Panc1 (cell line): ENCODE results near the gene SLC13A1. TPM values are rescaled to one million over a fixed set of nuclear protein-coding genes. Genes with fewer than 3 reads are reported as not detected.

Source experiments
- ATAC-seq: fragments of 200-7000 bp; cut with Tn5 transposase; 2 replicates; pipeline ENCODE4 v1.9.1; 2020; ENCODE audit warnings: mild to moderate bottlenecking, moderate library complexity
- BruUV-seq: library from RNA; stranded (reverse); fragments of 400-500 nt; replicated peaks from 2 replicates; lab custom pipeline; 2021; lab: Mats Ljungman, UMichigan
- CTCF ChIA-PET: fragments of 300-600 bp; sonication (Branson Sonifier 250); formaldehyde crosslinking; loops from one replicate; lab custom pipeline; 2022; ENCODE audit warnings: antibody characterized with exemption; lab: Charles Lee
- POLR2A ChIA-PET: fragments of 300-600 bp; sonication (Branson Sonifier 250); formaldehyde crosslinking; loops from one replicate; lab custom pipeline; 2022; ENCODE audit warnings: antibody characterized with exemption; lab: Charles Lee
- DNase-seq: peaks from one replicate; pipeline ENCODE4 v3.0.0-alpha.2; 2010; ENCODE audit warnings: low read depth, low spot score
- H3K27ac ChIP-seq: 2 replicates; pipeline ENCODE4 v1.5.1; 2011; ENCODE audit warnings: mild to moderate bottlenecking, low read length, inconsistent platforms
- H3K27me3 ChIP-seq: fragments of 200-500 bp; sonication (Bioruptor generic); 2 replicates; pipeline ENCODE4 v1.6.0; 2014; ENCODE audit warnings: low read length, inconsistent platforms; ENCODE audit not compliant: control insufficient read depth, insufficient read depth
- H3K36me3 ChIP-seq: fragments of 200-500 bp; sonication (Bioruptor generic); 2 replicates; pipeline ENCODE4 v1.5.1; 2014; ENCODE audit warnings: inconsistent platforms, mild to moderate bottlenecking, low read length, moderate library complexity; ENCODE audit not compliant: control insufficient read depth, insufficient read depth
- H3K4me1 ChIP-seq: 2 replicates; pipeline ENCODE4 v1.5.1; 2011; ENCODE audit warnings: inconsistent platforms, mild to moderate bottlenecking, low read length, moderate library complexity; ENCODE audit not compliant: control insufficient read depth, insufficient read depth
- H3K4me3 ChIP-seq, 2 experiments: 2 replicates each; pipeline ENCODE4 v1.5.1; 2011 to 2012; ENCODE audit warnings: low read depth in 2 of 2, low read length in 2 of 2, mild to moderate bottlenecking in 2 of 2, inconsistent platforms in 1 of 2, moderate library complexity in 1 of 2
- H3K9me3 ChIP-seq: fragments of 200-500 bp; sonication (Bioruptor generic); 2 replicates; pipeline ENCODE4 v1.5.1; 2014; ENCODE audit warnings: low read depth, mild to moderate bottlenecking, inconsistent platforms, low read length, moderate library complexity; ENCODE audit not compliant: control insufficient read depth, insufficient read depth
- POLR2AphosphoS5 ChIP-seq: IDR thresholded peaks from 2 replicates; pipeline ENCODE4 v1.6.1; 2012; ENCODE audit warnings: mild to moderate bottlenecking, low read depth, low read length, moderate library complexity
- SIN3A ChIP-seq: IDR thresholded peaks from 2 replicates; pipeline ENCODE4 v1.6.1; 2012; ENCODE audit warnings: low read depth, mild to moderate bottlenecking, low read length, moderate library complexity, borderline replicate concordance; ENCODE audit not compliant: insufficient read depth
- TCF7L2 ChIP-seq: IDR thresholded peaks from 2 replicates; pipeline ENCODE4 v1.6.1; 2011; ENCODE audit warnings: mild to moderate bottlenecking, low read depth, low read length, inconsistent platforms
- in situ Hi-C: cut with HindIII; loops from 2 replicates; pipeline ENCODE4 v1.10.0; 2016; ENCODE audit warnings: low sequenced_read_pairs, low pct_unique_long_range_greater_than_20kb
- intact Hi-C: fragments of 100-400 bp; cut with micrococcal nuclease; formaldehyde crosslinking; loops from one replicate; pipeline ENCODE4 v1.10.0; 2022; ENCODE audit not compliant: unreplicated experiment
- total RNA-seq: library from RNA; stranded (reverse); gene quantifications from one replicate; pipeline ENCODE4 v1.2.1, GENCODE V29; 2021; ENCODE audit not compliant: unreplicated experiment
- TF ChIP-seq, protein P1 (sequence below): fragments of 450-650 bp; IDR thresholded peaks from 2 replicates; pipeline ENCODE4 v1.5.1; 2017; ENCODE audit warnings: mild to moderate bottlenecking
- TF ChIP-seq, protein P2 (sequence below), 2 experiments: IDR thresholded peaks; 2 replicates each; pipeline ENCODE4 v1.6.1; 2011 to 2012; ENCODE audit warnings: low read depth in 2 of 2, control low read depth in 1 of 2, low read length in 1 of 2, mild to moderate bottlenecking in 1 of 2, moderate library complexity in 1 of 2; ENCODE audit not compliant: insufficient read depth in 1 of 2

The SLC13A1 gene
- total RNA-seq, 1 experiment from 2014 or later, result not detected

DNA sequence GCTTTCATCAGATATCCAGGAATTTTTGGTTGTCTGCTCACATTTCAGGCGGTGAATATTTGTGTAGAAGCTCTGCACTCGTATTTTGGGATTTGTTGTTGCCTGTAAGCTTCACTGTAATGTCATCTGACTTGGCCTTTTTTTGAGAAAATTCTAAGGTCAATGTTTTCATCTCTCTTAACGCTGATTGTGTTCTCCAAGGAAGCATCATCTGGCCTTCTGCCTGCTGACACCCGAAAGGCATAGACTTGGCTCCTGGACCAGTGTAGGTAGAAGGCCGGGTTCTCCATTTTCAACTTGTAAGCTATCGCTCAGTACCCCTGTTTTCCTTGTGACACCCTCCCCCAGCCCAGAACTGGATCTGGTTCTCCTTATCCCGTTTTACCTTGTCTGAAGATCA is 44.2 kb downstream of the SLC13A1 start:
- BruUV-seq, result no TSS peak
- Histone ChIP-seq H3K4me3 (no peak overlapping the region), H3K9me3 (no peaks in the 10 kb centered on the region), H3K36me3 (no peaks in the 10 kb centered on the region), H3K27me3 (no peaks in the 10 kb centered on the region), H3K4me1 (no peaks in the 10 kb centered on the region), H3K27ac (no peak overlapping the region)
- ChIA-PET POLR2A (no interaction called here), CTCF (interaction anchor here (0.5 kb wide), 1 partner anchor 627 kb away, joined by 4 read pairs; no protein-coding TSS in a partner anchor)
- TF ChIP-seq, protein P1, sequence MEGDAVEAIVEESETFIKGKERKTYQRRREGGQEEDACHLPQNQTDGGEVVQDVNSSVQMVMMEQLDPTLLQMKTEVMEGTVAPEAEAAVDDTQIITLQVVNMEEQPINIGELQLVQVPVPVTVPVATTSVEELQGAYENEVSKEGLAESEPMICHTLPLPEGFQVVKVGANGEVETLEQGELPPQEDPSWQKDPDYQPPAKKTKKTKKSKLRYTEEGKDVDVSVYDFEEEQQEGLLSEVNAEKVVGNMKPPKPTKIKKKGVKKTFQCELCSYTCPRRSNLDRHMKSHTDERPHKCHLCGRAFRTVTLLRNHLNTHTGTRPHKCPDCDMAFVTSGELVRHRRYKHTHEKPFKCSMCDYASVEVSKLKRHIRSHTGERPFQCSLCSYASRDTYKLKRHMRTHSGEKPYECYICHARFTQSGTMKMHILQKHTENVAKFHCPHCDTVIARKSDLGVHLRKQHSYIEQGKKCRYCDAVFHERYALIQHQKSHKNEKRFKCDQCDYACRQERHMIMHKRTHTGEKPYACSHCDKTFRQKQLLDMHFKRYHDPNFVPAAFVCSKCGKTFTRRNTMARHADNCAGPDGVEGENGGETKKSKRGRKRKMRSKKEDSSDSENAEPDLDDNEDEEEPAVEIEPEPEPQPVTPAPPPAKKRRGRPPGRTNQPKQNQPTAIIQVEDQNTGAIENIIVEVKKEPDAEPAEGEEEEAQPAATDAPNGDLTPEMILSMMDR, result no peak
- TF ChIP-seq TCF7L2 (no peak), SIN3A (no peak), POLR2AphosphoS5 (no peak)
- TF ChIP-seq, protein P2, sequence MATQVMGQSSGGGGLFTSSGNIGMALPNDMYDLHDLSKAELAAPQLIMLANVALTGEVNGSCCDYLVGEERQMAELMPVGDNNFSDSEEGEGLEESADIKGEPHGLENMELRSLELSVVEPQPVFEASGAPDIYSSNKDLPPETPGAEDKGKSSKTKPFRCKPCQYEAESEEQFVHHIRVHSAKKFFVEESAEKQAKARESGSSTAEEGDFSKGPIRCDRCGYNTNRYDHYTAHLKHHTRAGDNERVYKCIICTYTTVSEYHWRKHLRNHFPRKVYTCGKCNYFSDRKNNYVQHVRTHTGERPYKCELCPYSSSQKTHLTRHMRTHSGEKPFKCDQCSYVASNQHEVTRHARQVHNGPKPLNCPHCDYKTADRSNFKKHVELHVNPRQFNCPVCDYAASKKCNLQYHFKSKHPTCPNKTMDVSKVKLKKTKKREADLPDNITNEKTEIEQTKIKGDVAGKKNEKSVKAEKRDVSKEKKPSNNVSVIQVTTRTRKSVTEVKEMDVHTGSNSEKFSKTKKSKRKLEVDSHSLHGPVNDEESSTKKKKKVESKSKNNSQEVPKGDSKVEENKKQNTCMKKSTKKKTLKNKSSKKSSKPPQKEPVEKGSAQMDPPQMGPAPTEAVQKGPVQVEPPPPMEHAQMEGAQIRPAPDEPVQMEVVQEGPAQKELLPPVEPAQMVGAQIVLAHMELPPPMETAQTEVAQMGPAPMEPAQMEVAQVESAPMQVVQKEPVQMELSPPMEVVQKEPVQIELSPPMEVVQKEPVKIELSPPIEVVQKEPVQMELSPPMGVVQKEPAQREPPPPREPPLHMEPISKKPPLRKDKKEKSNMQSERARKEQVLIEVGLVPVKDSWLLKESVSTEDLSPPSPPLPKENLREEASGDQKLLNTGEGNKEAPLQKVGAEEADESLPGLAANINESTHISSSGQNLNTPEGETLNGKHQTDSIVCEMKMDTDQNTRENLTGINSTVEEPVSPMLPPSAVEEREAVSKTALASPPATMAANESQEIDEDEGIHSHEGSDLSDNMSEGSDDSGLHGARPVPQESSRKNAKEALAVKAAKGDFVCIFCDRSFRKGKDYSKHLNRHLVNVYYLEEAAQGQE (IDR thresholded peaks at IDR 0.05; ENCODE audit: insufficient read depth in 1 of 2, low read depth in 2 of 2, low read length in 1 of 2), result no peak
- in situ Hi-C loops (no loop called here), intact Hi-C loops (loop anchor here (10.0 kb wide), 1 partner anchor 351 kb away; no protein-coding TSS in a partner anchor)
- ATAC-seq, result no peak
- no peak for DNase-seq

DNA sequence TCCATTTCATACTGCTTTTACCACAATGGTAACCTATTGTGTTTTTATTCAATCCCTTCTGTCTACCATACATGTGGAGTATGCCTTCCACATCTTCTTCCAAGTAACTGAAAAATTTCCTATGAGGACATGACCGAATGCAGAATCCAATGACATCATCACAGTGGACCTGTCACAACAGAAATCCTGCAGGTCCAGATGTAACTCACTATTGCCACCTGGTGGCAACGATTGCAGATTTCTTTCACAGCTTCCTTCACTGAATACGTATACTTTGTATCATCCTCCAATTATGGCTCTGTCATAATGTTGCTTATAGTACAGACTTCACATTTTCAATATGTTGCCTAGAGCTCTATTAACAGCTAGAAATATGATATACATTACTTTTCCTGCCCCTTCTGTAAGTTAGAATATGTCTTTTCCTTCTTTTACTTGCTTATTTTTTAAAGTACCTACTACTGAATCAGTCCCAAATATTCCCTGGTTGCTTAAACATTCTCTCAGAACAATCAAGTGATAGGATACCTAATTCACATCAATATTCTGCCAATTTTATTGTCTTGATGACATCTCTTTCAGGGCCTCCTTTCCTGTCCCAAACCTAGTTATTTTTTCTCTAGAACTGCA is 45.4 kb downstream of the SLC13A1 start:
- Histone ChIP-seq H3K27ac (no peak overlapping the region), H3K4me3 (no peak overlapping the region), H3K27me3 (no peaks in the 10 kb centered on the region), H3K36me3 (no peaks in the 10 kb centered on the region), H3K9me3 (no peaks in the 10 kb centered on the region), H3K4me1 (no peaks in the 10 kb centered on the region)
- intact Hi-C loops, result loop anchor here (5.0 to 10.0 kb wide), 2 partner anchors 267 to 350 kb away; partner anchors contain the start of gene CADPS2
- TF ChIP-seq, protein P1, result peak; percentile 75
- TF ChIP-seq POLR2AphosphoS5, result no peak
- TF ChIP-seq, protein P2 (IDR thresholded peaks at IDR 0.05; ENCODE audit: insufficient read depth in 1 of 2, low read depth in 2 of 2, low read length in 1 of 2), result no peak
- ChIA-PET CTCF (no interaction called here), POLR2A (no interaction called here)
- BruUV-seq, result no TSS peak
- peak; percentile 86 for ATAC-seq
- in situ Hi-C loops, result no loop called here
- DNase-seq, result peak; percentile 75
